Stomach smooth muscle (tissue), 2 donors: ENCODE data around the gene GABRR2.

Experiments
- H3K27ac ChIP-seq: one replicate; pipeline ENCODE4 v1.7.0; 2013; ENCODE audit warnings: mild to moderate bottlenecking, low read length, inconsistent platforms
- H3K27me3 ChIP-seq, 2 donors: one replicate each; pipeline ENCODE4 v1.7.0; 2013; ENCODE audit warnings: low read length in 2 of 2; ENCODE audit not compliant: insufficient read depth in 2 of 2, control insufficient read depth in 1 of 2
- H3K36me3 ChIP-seq, 2 donors: one replicate each; pipeline ENCODE4 v1.7.0; 2013; ENCODE audit warnings: low read length in 2 of 2; ENCODE audit not compliant: control insufficient read depth in 2 of 2, insufficient read depth in 2 of 2
- H3K4me1 ChIP-seq: one replicate; pipeline ENCODE4 v1.7.0; 2013; ENCODE audit warnings: low read length; ENCODE audit not compliant: control insufficient read depth, insufficient read depth
- H3K4me3 ChIP-seq, 2 donors: one replicate each; pipeline ENCODE4 v1.7.0; 2013; ENCODE audit warnings: low read length in 2 of 2
- H3K9ac ChIP-seq, 2 donors: one replicate each; pipeline ENCODE4 v1.7.0; 2013; ENCODE audit warnings: low read length in 2 of 2, mild to moderate bottlenecking in 1 of 2
- H3K9me3 ChIP-seq, 2 donors: one replicate each; pipeline ENCODE4 v1.7.0; 2013; ENCODE audit warnings: low read length in 2 of 2; ENCODE audit not compliant: control insufficient read depth in 2 of 2
- donor health status: healthy.
- donor health status: Pancreatic carcinoma.

The GABRR2 gene

DNA sequence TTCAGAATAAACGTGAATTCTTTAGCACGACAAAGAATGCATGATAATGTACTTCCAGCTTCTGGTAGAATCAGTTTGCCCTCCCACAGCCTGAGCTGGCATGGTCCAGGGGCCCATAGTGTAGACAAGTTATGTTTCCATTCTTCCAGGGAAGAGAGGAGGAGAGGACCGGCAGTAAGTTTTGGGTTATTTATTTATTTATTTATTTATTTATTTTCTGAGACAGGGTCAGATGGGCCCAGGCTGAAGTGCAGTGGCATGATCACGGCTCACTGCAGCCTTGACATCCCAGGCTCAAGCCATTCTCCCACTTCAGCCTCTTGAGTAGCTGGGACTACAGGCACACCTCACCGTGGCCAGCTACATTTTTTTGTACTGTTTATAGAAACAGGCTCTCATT lies 102.6 kb downstream of the GABRR2 start:
- H3K27ac ChIP-seq: no peak overlapping the region
- H3K4me3 ChIP-seq: no peak overlapping the region
- no peaks in the 10 kb centered on the region for H3K9me3 ChIP-seq
- H3K4me1 ChIP-seq: no peaks in the 10 kb centered on the region
- no peaks in the 10 kb centered on the region for H3K36me3 ChIP-seq
- no peaks in the 10 kb centered on the region for H3K27me3 ChIP-seq
- H3K9ac ChIP-seq: no peak overlapping the region

DNA sequence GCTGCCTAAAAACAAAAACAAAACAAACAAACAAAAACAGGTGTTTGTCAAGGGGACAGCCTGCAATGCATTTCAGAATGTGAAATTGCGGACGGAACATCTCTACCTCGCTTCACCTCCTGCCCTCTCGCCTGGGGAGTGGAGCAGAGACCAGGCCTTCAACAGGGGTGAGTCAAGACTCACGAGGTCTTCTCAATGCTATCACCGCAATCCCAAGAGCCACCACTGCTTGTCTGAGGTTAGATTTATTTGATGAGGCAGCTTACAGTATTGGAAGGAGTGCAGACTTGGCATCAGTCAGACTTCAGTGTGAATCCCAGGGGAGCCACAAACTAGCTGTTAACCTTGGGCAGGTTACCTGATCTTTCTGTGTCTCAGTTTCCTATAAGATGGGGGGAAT lies 105.6 kb downstream of the GABRR2 start:
- Histone ChIP-seq H3K4me3 (no peak overlapping the region), H3K4me1 (no peaks in the 10 kb centered on the region), H3K9ac (no peak overlapping the region), H3K27ac (no peak overlapping the region), H3K27me3 (no peaks in the 10 kb centered on the region), H3K9me3 (no peaks in the 10 kb centered on the region), H3K36me3 (no peaks in the 10 kb centered on the region)

DNA sequence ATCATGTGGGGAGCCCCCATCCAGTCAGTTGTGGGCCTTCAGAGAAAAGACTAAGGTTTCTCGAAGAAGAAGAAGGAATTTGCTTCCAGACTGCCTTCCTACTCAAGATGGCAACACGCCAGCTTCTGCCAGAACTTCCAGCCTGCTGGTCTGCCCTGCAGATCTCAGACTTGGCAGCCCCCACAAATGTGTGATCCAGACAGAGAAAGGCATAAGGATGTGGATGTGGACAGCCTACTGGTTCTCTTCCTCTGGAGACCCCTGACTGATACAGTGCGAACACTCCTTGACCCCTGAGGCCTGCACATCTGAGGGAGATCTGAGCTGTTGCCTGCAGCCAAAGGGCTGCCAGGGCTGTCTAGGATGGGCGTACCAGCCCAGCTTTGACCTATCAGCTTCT lies 106.5 kb downstream of the GABRR2 start:
- H3K9me3 ChIP-seq: no peaks in the 10 kb centered on the region
- no peaks in the 10 kb centered on the region for H3K36me3 ChIP-seq
- H3K4me3 ChIP-seq: no peak overlapping the region
- no peaks in the 10 kb centered on the region for H3K4me1 ChIP-seq
- no peak overlapping the region for H3K9ac ChIP-seq
- no peaks in the 10 kb centered on the region for H3K27me3 ChIP-seq
- no peak overlapping the region for H3K27ac ChIP-seq
